Measurements from ENCODE around the gene TUBA4B.

DNA sequence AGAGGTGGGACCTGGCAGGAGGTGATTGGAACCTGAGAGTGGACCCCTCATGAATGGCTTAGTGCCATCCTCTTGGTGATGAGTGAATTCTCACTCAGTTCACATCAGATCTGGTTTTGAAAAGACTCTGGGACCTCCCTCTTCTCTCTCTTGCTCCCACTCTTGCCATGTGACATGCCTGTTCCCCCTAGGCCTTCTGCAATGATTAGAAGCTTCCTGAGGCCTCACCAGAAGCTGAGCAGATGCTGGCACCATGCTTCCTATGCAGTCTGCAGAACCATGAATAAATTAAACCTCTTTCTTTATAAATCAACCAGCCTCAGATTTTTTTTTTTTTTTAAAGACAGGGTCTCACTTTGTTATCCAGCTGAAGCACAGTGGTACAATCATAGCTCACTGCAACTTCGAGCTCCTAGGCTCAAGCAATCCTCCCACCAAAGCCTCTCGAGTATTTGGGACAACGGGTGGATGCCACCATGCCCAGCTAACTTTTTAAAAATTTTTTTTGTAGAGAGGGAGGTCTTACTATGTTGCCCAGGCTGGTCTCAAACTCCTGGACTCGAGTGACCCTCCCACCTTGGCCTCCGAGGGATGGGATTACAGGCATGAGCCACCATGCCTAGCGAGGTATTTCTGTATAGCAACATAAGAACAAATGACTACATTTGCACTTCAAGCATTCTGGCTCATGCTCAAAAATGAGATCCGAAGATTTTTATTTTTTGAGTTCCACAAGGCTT lies 48.4 kb upstream of the TUBA4B start:
- TF ChIP-seq BHLHE40 (IDR thresholded peaks at IDR 0.05; ENCODE audit: borderline replicate concordance), result no peak
- TF ChIP-seq NFRKB (IDR thresholded peaks at IDR 0.05), result no peak
- no peak for TF ChIP-seq ARNT (IDR thresholded peaks at IDR 0.05)
- no peak for TF ChIP-seq FOXK2 (IDR thresholded peaks at IDR 0.05)
- TF ChIP-seq, protein P1, sequence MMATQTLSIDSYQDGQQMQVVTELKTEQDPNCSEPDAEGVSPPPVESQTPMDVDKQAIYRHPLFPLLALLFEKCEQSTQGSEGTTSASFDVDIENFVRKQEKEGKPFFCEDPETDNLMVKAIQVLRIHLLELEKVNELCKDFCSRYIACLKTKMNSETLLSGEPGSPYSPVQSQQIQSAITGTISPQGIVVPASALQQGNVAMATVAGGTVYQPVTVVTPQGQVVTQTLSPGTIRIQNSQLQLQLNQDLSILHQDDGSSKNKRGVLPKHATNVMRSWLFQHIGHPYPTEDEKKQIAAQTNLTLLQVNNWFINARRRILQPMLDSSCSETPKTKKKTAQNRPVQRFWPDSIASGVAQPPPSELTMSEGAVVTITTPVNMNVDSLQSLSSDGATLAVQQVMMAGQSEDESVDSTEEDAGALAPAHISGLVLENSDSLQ (IDR thresholded peaks at IDR 0.05), result no peak
- TF ChIP-seq SP1 (IDR thresholded peaks at IDR 0.05), result no peak
- no peak for TF ChIP-seq LEF1 (IDR thresholded peaks at IDR 0.05; ENCODE audit: borderline replicate concordance)
- TF ChIP-seq ZNF384 (IDR thresholded peaks at IDR 0.05), result no peak
- TF ChIP-seq FOXM1 (IDR thresholded peaks at IDR 0.05; ENCODE audit: borderline replicate concordance), result no peak
- TF ChIP-seq FOXA1 (IDR thresholded peaks at IDR 0.05), result no peak
- no peak for TF ChIP-seq ELF4 (IDR thresholded peaks at IDR 0.05)
- no peak for TF ChIP-seq HDGF (IDR thresholded peaks at IDR 0.05; ENCODE audit: borderline replicate concordance)
